Measurements from ENCODE around the gene OGG1.

Gene OGG1

DNA sequence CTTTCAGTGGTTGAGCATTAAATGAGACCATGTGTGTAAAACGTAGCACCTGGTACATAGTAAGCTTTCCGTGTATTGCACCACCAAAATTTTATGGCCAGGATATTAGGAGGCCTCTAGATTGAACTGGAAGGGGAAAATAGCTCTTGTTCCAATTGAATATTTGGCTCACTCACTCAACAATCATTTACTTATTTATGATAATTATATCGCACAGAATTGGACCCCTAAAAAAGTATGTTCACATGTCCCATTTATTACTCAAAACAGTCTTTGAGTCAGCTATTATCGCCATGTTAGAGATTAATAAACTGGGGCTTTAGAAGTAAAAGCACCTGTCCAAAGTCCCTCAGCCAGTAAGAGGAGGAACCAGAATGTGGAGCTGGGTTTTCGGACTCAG is 55.2 kb downstream of the OGG1 start:
- TF ChIP-seq, protein P1, sequence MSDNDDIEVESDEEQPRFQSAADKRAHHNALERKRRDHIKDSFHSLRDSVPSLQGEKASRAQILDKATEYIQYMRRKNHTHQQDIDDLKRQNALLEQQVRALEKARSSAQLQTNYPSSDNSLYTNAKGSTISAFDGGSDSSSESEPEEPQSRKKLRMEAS (IDR thresholded peaks at IDR 0.05; ENCODE audit: low read depth, low read length): no peak
- no peak for DNase-seq (ENCODE audit: low read depth)
- H3K4me3 ChIP-seq (ENCODE audit: low read depth, low read length): no peak overlapping the region

DNA sequence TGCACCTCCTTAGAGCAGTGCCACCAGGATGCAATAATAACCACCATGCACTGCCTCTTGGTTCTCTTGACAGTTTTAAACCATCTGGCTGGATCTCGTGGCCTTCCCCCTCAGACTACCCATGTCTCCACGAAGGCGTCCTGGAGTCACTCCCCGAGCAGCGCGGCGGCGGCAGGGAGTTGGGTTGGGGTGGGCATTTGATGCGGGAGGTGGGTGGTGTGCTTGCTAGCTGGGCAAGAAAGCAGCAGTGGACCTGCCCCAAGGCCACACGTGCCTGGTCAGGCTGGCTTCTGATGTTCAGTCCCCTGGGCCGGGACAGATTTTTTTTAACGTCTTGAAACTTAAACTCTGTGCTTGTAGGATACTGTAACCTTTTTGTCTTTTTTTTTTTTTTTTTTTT is 56.4 kb downstream of the OGG1 start:
- no peak overlapping the region for H3K4me3 ChIP-seq (ENCODE audit: low read depth, low read length)
- no peak for TF ChIP-seq POLR2A (IDR thresholded peaks at IDR 0.05; ENCODE audit: extremely low read depth, insufficient read length)
- TF ChIP-seq, protein P1 (IDR thresholded peaks at IDR 0.05; ENCODE audit: low read depth, low read length): no peak
- TF ChIP-seq MYC (IDR thresholded peaks at IDR 0.05; ENCODE audit: low read depth, low read length): no peak
- TF ChIP-seq, protein P2, sequence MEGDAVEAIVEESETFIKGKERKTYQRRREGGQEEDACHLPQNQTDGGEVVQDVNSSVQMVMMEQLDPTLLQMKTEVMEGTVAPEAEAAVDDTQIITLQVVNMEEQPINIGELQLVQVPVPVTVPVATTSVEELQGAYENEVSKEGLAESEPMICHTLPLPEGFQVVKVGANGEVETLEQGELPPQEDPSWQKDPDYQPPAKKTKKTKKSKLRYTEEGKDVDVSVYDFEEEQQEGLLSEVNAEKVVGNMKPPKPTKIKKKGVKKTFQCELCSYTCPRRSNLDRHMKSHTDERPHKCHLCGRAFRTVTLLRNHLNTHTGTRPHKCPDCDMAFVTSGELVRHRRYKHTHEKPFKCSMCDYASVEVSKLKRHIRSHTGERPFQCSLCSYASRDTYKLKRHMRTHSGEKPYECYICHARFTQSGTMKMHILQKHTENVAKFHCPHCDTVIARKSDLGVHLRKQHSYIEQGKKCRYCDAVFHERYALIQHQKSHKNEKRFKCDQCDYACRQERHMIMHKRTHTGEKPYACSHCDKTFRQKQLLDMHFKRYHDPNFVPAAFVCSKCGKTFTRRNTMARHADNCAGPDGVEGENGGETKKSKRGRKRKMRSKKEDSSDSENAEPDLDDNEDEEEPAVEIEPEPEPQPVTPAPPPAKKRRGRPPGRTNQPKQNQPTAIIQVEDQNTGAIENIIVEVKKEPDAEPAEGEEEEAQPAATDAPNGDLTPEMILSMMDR (IDR thresholded peaks at IDR 0.05; ENCODE audit: low read depth, low read length): no peak
- no peak for DNase-seq (ENCODE audit: low read depth)

Data from NB4 (cell line).